K562 (cell line): Measurements from ENCODE around the gene FRYL. TPM values are rescaled to one million over a fixed set of nuclear protein-coding genes. Genes with fewer than 3 reads are reported as not detected.

Experiments
- ATAC-seq: fragments of 200-7000 bp; cut with Tn5 transposase; 3 replicates; pipeline ENCODE4 v1.9.1; 2020; ENCODE audit warnings: moderate library complexity
- BruUV-seq: library from RNA; stranded (reverse); fragments of 400-500 nt; replicated peaks from 2 replicates; lab custom pipeline; 2021; lab: Mats Ljungman, UMichigan
- CTCF ChIA-PET: fragments of 300-600 bp; formaldehyde crosslinking; extraction: SDS; loops from one replicate; lab custom pipeline; 2021; ENCODE audit warnings: low intra/inter-chr PET ratio; lab: Yijun Ruan, JAX
- POLR2A ChIA-PET: fragments of 300-600, 350-650 bp; sonication (Branson Sonifier 250); formaldehyde crosslinking; extraction: SDS; loops from one replicate; lab custom pipeline; 2021; ENCODE audit warnings: antibody characterized with exemption, inconsistent platforms; lab: Yijun Ruan, JAX
- DNase-seq, 4 experiments: peaks; one replicate each; pipeline versions ENCODE4 v3.0.0 to v3.0.0-alpha.2; 2011 to 2018; ENCODE audit warnings: low spot score in 3 of 4, mixed read lengths in 3 of 4; ENCODE audit errors: extremely low read depth in 1 of 4
- FAIRE-seq: peaks from 2 replicates; lab custom pipeline; 2011; peaks lifted over from hg19 to GRCh38; lab: Jason Lieb, UNC
- H2AFZ ChIP-seq: 2 replicates; pipeline ENCODE4 v1.6.0; 2011; ENCODE audit warnings: low read depth, low read length, control low read depth, inconsistent platforms
- H3K27ac ChIP-seq: fragments of 200-600 bp; 3 replicates; pipeline ENCODE4 v1.8.0; 2011; ENCODE audit warnings: low read depth, mild to moderate bottlenecking, control low read depth, inconsistent platforms, low read length, moderate library complexity, mixed read lengths; ENCODE audit errors: extremely low read depth
- H3K27me3 ChIP-seq, 2 experiments: fragments of 300-600 bp in 1 of 2; 2 replicates in 1 of 2; 3 replicates in 1 of 2; pipeline versions ENCODE4 v1.6.0 to v1.8.0; 2011; ENCODE audit warnings: inconsistent platforms in 2 of 2, low read length in 2 of 2, mild to moderate bottlenecking in 1 of 2, mixed read lengths in 1 of 2, moderate library complexity in 1 of 2; ENCODE audit not compliant: control insufficient read depth in 2 of 2, insufficient read depth in 2 of 2
- H3K36me3 ChIP-seq: fragments of 300-600 bp; 3 replicates; pipeline ENCODE4 v1.8.0; 2011; ENCODE audit warnings: mild to moderate bottlenecking, low read length, inconsistent platforms; ENCODE audit not compliant: control insufficient read depth, insufficient read depth
- H3K4me1 ChIP-seq, 2 experiments: fragments of 200-600 bp in 1 of 2; replicated peaks in 1 of 2; 2 replicates in 1 of 2; 3 replicates in 1 of 2; pipeline versions ENCODE4 v1.5.1 to v1.8.0; 2011; ENCODE audit warnings: inconsistent platforms in 2 of 2, low read length in 2 of 2, mild to moderate bottlenecking in 1 of 2, mixed read lengths in 1 of 2, moderate library complexity in 1 of 2; ENCODE audit not compliant: control insufficient read depth in 2 of 2, insufficient read depth in 2 of 2
- H3K4me2 ChIP-seq: 2 replicates; pipeline ENCODE4 v1.6.1; 2011; ENCODE audit warnings: low read length, control low read depth, inconsistent platforms, mixed read lengths; ENCODE audit not compliant: insufficient read depth
- H3K4me3 ChIP-seq: fragments of 200-600 bp; sonication (generic), shearing (Covaris generic); 2 replicates; pipeline ENCODE4 v1.5.1; 2016; ENCODE audit warnings: control low read depth, inconsistent platforms
- H3K79me2 ChIP-seq: fragments of 200-600 bp; 3 replicates; pipeline ENCODE4 v1.8.0; 2011; ENCODE audit warnings: low read length, inconsistent platforms; ENCODE audit not compliant: control insufficient read depth, insufficient read depth
- H3K9ac ChIP-seq, 2 experiments: 2 replicates each; pipeline versions ENCODE4 v1.6.0 to v1.6.1; 2011; ENCODE audit warnings: low read depth in 2 of 2, low read length in 2 of 2, control low read depth in 1 of 2, inconsistent platforms in 1 of 2, mild to moderate bottlenecking in 1 of 2, mixed read lengths in 1 of 2; ENCODE audit not compliant: insufficient read depth in 1 of 2
- H3K9me1 ChIP-seq: one replicate; pipeline ENCODE4 v1.6.0; 2011; ENCODE audit warnings: inconsistent platforms, mild to moderate bottlenecking, low read length, moderate library complexity; ENCODE audit not compliant: control insufficient read depth, insufficient read depth
- H3K9me3 ChIP-seq: replicated peaks from 2 replicates; pipeline ENCODE4 v1.5.1; 2011; ENCODE audit warnings: low read depth, low read length, inconsistent platforms; ENCODE audit not compliant: control insufficient read depth, insufficient read depth
- H4K20me1 ChIP-seq: replicated peaks from 2 replicates; pipeline ENCODE4 v1.6.1; 2011; ENCODE audit warnings: low read length, inconsistent platforms, mixed read lengths; ENCODE audit not compliant: control insufficient read depth, insufficient read depth
- C11orf30 ChIP-seq: fragments of 450-650 bp; IDR thresholded peaks from 2 replicates; pipeline ENCODE4 v1.6.1; 2016; ENCODE audit warnings: low read depth, mild to moderate bottlenecking
- CHD4 ChIP-seq: fragments of 200-600 bp; sonication (generic); IDR thresholded peaks from 3 replicates; pipeline ENCODE4 v1.6.1; 2012; ENCODE audit warnings: low read depth, mild to moderate bottlenecking, mixed read lengths, low read length, inconsistent platforms; ENCODE audit not compliant: insufficient read depth, insufficient replicate concordance, poor library complexity, severe bottlenecking
- ETV5 ChIP-seq: sonication (generic); formaldehyde crosslinking; IDR thresholded peaks from 2 replicates; pipeline ENCODE4 v1.4.0; 2020; ENCODE audit warnings: low read depth, mild to moderate bottlenecking, missing genetic modification reagents
- HDAC8 ChIP-seq: fragments of 450-650 bp; IDR thresholded peaks from 2 replicates; pipeline ENCODE4 v1.6.1; 2016; ENCODE audit warnings: mild to moderate bottlenecking, missing genetic modification characterization, moderate library complexity, missing compliant biosample characterization
- HEY1 ChIP-seq: fragments of 250-450 bp; sonication (Bioruptor Pico); IDR thresholded peaks from 2 replicates; pipeline ENCODE4 v1.5.0; 2020; ENCODE audit warnings: mild to moderate bottlenecking, moderate library complexity, borderline replicate concordance
- NFIC ChIP-seq: fragments of 450-650 bp; IDR thresholded peaks from 2 replicates; pipeline ENCODE4 v1.6.1; 2017; ENCODE audit warnings: mild to moderate bottlenecking, inconsistent platforms
- RBM25 ChIP-seq: fragments of 200-400 bp; formaldehyde crosslinking; IDR thresholded peaks from 2 replicates; pipeline ENCODE4 v1.6.1; 2018; ENCODE audit warnings: low read length, low read depth, moderate library complexity; ENCODE audit not compliant: severe bottlenecking
- SMAD3 ChIP-seq: fragments of 450-650 bp; formaldehyde crosslinking; conservative IDR thresholded peaks from 2 replicates; pipeline ENCODE4 v1.4.0; 2020; ENCODE audit warnings: mild to moderate bottlenecking
- SMARCC2 ChIP-seq: fragments of 450-650 bp; IDR thresholded peaks from 2 replicates; pipeline ENCODE4 v1.6.1; 2017; ENCODE audit warnings: antibody characterized with exemption, moderate library complexity, mild to moderate bottlenecking, low read depth
- WGBS: fragments of 100-300 bp; shearing (Covaris generic); methylation state at CpG from one replicate; pipeline ENCODE4 v1.1.6; 2016; ENCODE audit warnings: low coverage, mixed read lengths; ENCODE audit not compliant: insufficient coverage; ENCODE audit errors: missing lambda C conversion rate; 5-methylcytosine and 5-hydroxymethylcytosine counted together
- in situ Hi-C: fragments of 300-500 bp; cut with MboI; formaldehyde crosslinking; loops from 4 replicates; pipeline ENCODE4 v1.15.0; 2018; ENCODE audit warnings: inconsistent platforms, mixed read lengths
- intact Hi-C: fragments of 100-400 bp; cut with micrococcal nuclease; formaldehyde crosslinking; loops from 2 replicates; pipeline ENCODE4 v1.14.2; 2022
- polyA plus RNA-seq, 8 experiments: library from polyadenylated mRNA; depleted of rRNA in 4 of 8; stranded (reverse) in 5 of 8; unstranded in 3 of 8; fragments of >200 nt; fragmentation: Nextera tagmentation in 2 of 8; fragmentation: Illumina TruSeq in 1 of 8; extraction: Ambion mirVana in 2 of 8; extraction: Trizol in 1 of 8; gene quantifications; 2 replicates each; pipeline versions ENCODE4 v1.2.1 to v1.2.3, GENCODE V29; 2011 to 2014; ENCODE audit warnings: inconsistent platforms in 1 of 8, missing spikeins in 1 of 8
- total RNA-seq, 7 experiments: library from RNA; depleted of rRNA in 6 of 7; stranded (reverse); fragments of >200 nt in 6 of 7; fragmentation: Illumina TruSeq in 2 of 7; extraction: Trizol in 2 of 7; gene quantifications; 2 replicates each; pipeline versions ENCODE4 v1.2.1 to v1.2.3, GENCODE V29; 2011 to 2021; ENCODE audit warnings: low replicate concordance in 1 of 7
- TF ChIP-seq, protein P1 (sequence below), 2 experiments: fragments of 450-650 bp; IDR thresholded peaks; 2 replicates each; pipeline ENCODE4 v1.6.1; 2016; ENCODE audit warnings: mild to moderate bottlenecking in 2 of 2, borderline replicate concordance in 1 of 2, low read depth in 1 of 2, moderate library complexity in 1 of 2
- TF ChIP-seq, protein P2 (sequence below): sonication (generic); formaldehyde crosslinking; IDR thresholded peaks from 2 replicates; pipeline ENCODE4 v1.8.1; 2022; ENCODE audit warnings: missing genetic modification reagents

The FRYL gene
- total and polyA plus RNA-seq, 9 of the 15 experiments (the other 6 are each of a cell fraction or from before 2014, with no cell fraction given), result 7.2 to 34.9 (median 15.9) TPM

DNA sequence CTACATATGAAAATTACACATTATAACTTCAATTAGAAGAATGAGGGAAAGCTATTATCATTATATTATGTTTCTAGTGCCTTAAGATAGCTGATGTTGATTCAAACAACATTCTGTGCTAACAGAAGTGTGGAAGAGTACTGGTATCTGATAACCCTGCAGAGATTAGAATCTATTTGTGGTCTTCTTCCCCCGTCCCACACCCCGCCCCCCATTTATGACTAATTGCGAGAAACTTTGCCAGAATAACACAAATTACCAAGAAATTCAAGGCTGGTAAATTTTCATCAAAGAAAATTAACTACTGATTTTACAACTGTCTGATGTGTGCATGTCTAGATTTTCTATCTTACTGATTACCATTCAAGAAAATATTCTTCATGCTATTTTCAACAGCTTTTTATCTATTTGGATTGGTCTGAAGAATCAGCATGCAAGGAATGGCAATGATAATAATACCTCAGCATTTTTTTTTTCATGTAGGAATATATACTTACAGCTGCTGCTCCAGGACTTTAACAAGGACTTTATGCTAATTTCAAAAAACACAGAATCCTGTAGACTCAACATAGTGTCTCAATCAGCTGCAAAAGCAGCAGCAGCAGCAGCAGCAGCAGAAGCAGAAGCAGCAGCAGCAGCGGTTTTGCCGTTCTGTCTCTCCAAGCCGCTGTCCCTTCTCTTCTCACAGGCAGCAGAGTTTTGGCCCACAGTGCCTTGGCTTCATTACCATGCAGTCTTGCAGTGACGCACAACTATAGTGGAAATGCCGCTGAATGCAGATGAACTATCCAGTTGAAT, 126.7 kb downstream of the FRYL start:
- FAIRE-seq (no peak), DNase-seq (peak in 1 of 4 experiments; percentile 32), ATAC-seq (peak; percentile 77)
- H3K9ac ChIP-seq, result peak overlapping the region in 1 of 2 experiments; percentile 54; a peak in 1 of 4 replicates
- peaks cover 0 to 5% of the 10 kb centered on the region in 2 experiments; a peak in 1 of 5 replicates for H3K4me1 ChIP-seq
- CTCF ChIA-PET, result no interaction called here
- H4K20me1 ChIP-seq, result no peaks in the 10 kb centered on the region; the same call in 1 of the 2 replicates
- no peak overlapping the region for H3K27ac ChIP-seq
- H3K9me3 ChIP-seq, result no peaks in the 10 kb centered on the region
- 31% methylated on average over 8 of the region's 8 CpGs for WGBS
- H2AFZ ChIP-seq, result no peak overlapping the region
- H3K9me1 ChIP-seq, result no peaks in the 10 kb centered on the region
- no peak overlapping the region for H3K4me3 ChIP-seq
- H3K79me2 ChIP-seq, result peaks cover 10% of the 10 kb centered on the region; the same call in 2 of the 3 replicates
- intact Hi-C loops, result no loop called here
- H3K27me3 ChIP-seq, result no peaks in the 10 kb centered on the region
- POLR2A ChIA-PET, result interaction anchor here (0.6 to 0.7 kb wide), 2 partner anchors 50 to 127 kb away, joined by 3 read pairs; partner anchors contain the start of gene FRYL
- H3K36me3 ChIP-seq, result no peaks in the 10 kb centered on the region; the same call in 2 of the 3 replicates
- in situ Hi-C loops, result no loop called here
- BruUV-seq, result no TSS peak
- H3K4me2 ChIP-seq, result no peak overlapping the region
- TF ChIP-seq CHD4 (peak; percentile 29), C11orf30 (peak; percentile 45), HEY1 (CRISPR knock-in tag) (no peak), SMARCC2 (no peak), RBM25 (no peak), NFIC (no peak), HDAC8 (no peak), ETV5 (CRISPR knock-in tag) (no peak), SMAD3 (CRISPR knock-in tag) (no peak)
- TF ChIP-seq, protein P1, sequence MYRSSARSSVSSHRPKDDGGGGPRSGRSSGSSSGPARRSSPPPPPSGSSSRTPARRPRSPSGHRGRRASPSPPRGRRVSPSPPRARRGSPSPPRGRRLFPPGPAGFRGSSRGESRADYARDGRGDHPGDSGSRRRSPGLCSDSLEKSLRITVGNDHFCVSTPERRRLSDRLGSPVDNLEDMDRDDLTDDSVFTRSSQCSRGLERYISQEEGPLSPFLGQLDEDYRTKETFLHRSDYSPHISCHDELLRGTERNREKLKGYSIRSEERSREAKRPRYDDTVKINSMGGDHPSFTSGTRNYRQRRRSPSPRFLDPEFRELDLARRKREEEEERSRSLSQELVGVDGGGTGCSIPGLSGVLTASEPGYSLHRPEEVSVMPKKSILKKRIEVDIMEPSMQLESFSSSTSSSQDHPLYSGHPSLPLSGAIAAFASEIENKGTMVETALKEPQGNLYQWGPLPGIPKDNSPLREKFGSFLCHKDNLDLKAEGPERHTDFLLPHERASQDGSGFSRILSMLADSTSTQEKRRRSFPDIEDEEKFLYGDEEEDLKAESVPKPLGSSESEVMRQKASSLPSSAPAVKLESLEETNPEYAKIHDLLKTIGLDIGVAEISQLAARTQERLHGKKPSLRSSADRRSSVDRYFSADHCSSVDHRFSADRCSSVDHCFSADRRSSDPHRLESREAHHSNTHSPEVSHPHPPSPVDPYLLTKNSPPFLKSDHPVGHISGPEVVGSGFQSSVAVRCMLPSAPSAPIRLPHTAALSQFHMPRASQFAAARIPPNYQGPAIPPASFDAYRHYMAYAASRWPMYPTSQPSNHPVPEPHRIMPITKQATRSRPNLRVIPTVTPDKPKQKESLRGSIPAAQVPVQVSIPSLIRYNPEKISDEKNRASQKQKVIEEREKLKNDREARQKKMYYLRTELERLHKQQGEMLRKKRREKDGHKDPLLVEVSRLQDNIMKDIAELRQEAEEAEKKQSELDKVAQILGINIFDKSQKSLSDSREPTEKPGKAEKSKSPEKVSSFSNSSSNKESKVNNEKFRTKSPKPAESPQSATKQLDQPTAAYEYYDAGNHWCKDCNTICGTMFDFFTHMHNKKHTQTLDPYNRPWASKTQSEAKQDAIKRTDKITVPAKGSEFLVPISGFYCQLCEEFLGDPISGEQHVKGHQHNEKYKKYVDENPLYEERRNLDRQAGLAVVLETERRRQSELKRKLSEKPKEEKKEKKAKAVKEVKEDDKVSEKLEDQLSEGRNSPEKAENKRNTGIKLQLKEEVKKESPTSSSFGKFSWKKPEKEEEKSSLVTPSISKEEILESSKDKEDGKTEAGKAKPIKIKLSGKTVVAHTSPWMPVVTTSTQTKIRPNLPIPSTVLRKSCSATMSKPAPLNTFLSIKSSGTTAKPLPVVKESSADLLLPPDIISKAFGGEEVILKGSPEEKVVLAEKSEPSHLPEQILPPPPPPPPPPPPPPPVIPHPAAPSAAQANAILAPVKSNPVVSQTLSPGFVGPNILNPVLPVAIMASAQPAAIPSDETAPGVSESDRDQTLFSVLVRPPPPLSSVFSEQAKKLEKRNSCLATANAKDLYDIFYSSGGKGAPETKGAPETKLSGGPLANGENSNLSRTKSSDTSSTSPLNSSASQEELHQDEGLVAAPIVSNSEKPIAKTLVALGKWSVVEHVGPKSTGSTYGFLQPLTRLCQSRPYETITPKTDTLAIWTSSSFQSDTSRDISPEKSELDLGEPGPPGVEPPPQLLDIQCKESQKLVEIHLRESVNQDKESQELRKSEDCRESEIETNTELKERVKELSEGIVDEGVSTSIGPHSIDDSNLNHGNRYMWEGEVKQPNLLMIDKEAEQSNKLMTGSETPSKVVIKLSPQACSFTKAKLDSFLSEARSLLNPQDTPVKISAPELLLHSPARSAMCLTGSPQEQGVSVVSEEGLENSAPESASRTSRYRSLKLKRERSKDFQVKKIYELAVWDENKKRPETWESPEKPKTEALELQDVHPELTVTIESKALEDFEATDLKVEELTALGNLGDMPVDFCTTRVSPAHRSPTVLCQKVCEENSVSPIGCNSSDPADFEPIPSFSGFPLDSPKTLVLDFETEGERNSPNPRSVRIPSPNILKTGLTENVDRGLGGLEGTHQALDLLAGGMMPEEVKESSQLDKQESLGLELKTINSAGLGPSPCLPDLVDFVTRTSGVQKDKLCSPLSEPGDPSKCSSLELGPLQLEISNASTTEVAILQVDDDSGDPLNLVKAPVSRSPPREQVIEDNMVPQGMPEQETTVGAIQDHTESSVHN (IDR thresholded peaks at IDR 0.05; ENCODE audit: borderline replicate concordance in 1 of 2, low read depth in 1 of 2), result no peak
- TF ChIP-seq, protein P2, sequence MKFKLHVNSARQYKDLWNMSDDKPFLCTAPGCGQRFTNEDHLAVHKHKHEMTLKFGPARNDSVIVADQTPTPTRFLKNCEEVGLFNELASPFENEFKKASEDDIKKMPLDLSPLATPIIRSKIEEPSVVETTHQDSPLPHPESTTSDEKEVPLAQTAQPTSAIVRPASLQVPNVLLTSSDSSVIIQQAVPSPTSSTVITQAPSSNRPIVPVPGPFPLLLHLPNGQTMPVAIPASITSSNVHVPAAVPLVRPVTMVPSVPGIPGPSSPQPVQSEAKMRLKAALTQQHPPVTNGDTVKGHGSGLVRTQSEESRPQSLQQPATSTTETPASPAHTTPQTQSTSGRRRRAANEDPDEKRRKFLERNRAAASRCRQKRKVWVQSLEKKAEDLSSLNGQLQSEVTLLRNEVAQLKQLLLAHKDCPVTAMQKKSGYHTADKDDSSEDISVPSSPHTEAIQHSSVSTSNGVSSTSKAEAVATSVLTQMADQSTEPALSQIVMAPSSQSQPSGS (CRISPR knock-in tag), result no peak
